NCI-H2029 (cell line): Measurements from ENCODE around the gene MYO7A.

Experiments used
- DNase-seq: peaks from one replicate; lab custom pipeline; 2025; lab: John Stamatoyannopoulos, UW

The MYO7A gene

GRCh38 chr11:77129069-77129841, 1.2 kb downstream of the MYO7A start:
- DNase-seq, result no peak

DNA sequence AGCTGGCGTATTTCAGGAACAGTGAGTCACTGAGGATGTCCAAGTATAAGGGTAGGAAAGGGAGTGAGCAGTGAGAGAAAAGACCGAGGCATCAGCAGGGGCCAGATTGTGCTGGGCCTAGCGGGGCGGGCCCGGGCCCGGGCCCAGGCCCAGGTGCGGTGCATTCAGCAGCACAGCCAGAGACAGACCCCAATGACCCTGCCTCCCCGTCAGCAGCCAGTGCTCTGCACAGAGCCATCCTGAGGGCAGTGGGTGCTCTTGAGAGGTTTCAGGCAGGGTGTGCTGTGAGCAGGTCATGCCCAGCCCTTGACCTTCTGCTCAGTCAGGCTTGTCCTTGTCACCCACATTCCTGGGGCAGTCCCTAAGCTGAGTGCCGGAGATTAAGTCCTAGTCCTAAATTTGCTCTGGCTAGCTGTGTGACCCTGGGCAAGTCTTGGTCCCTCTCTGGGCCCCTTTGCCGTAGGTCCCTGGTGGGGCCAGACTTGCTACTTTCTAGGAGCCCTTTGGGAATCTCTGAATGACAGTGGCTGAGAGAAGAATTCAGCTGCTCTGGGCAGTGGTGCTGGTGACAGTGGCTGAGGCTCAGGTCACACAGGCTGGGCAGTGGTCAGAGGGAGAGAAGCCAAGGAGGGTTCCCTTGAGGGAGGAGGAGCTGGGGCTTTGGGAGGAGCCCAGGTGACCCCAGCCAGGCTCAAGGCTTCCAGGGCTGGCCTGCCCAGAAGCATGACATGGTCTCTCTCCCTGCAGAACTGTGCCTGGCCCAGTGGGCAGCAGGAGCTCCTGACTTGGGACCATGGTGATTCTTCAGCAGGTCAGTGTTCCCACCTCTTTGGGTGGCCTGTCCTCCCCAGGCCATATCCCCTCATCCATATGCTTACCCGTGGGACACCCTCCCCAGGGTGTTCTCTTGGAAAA, 2.1 kb downstream of the MYO7A start:
- no peak for DNase-seq

- no peak for DNase-seq
Observed at GRCh38 chr11:77130763-77131513, 2.9 kb downstream of the MYO7A start.

DNA sequence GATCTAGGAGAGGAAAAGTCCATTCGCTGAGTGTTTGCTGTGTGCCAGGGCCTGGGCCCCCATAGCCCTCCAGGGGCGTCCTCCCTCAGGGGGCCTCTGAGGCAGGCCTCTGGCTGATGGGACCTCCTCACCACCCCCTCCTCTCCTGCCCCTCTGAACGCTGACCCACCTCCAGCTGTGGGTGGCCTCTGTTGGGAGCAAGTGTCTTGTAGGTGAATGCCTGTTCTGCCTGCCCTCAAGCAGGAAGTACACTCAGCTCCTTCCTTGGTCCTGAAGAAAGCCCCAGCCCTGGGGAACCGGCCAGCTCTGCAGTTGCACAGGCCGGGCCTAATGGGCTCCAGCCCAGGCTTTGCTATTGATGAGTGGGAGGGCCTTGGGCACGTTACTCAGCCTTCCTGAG, 3.5 kb downstream of the MYO7A start:
- DNase-seq, result no peak

GRCh38 chr11:77135069-77135468, 7.0 kb downstream of the MYO7A start:
- DNase-seq, result no peak

GRCh38 chr11:77136074-77136473, 8.0 kb downstream of the MYO7A start:
- no peak for DNase-seq

DNA sequence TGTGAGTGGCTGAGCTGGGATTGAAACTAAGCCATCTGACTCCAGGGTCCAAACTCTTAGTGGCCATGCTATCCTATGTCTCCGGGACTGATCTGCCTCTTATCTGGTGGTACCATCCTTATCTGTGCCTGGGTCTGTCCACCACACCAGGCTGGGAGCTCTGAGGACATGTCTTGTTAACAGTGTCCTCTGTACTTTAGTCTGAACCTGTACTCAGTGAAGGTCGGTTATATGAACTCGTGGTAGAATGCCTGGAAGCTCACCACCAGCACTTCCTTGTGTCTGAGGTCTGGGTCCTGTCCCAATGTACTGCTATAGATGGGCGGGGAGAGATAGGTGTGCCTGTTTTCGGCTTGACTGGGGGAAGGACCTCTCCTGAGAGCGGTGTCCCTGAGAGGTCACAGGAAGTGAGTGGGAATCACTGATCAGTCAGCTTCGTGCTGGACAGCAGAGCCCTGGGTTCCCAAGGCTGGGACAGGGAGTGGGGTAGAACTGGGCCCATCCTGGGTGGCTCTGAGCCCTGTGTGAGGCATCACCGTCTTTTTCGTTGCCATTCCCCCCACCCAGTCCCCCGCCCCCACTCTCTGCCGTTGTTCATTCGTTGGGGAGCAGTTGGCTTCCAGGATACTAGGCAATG, 8.9 kb downstream of the MYO7A start:
- DNase-seq, result no peak

DNA sequence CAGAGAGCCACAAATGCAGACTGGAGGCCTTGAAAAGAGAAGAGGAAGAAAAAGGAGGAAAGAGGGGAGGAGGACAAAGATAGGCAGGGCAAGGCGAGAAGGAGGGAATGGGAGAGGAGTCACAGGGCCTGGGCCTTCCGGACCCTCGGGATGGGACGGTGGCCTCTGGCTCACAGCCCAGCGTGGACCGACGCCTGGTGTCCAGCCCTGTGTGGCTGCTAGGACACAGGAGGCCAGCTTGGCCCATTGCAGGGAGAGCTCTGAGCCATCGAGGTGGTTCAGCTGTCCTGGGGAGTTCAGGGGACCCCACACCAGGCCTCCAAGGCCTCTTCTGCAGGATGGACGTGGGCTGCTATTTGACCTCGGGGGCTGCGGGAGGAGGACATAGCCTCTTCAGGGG, 9.4 kb downstream of the MYO7A start:
- no peak for DNase-seq

GRCh38 chr11:77138106-77138649, 10.1 kb downstream of the MYO7A start:
- DNase-seq, result no peak

- DNase-seq, result no peak
Observed at GRCh38 chr11:77139201-77139600, 11.2 kb downstream of the MYO7A start.

GRCh38 chr11:77140231-77140851, 12.3 kb downstream of the MYO7A start:
- DNase-seq, result no peak

DNA sequence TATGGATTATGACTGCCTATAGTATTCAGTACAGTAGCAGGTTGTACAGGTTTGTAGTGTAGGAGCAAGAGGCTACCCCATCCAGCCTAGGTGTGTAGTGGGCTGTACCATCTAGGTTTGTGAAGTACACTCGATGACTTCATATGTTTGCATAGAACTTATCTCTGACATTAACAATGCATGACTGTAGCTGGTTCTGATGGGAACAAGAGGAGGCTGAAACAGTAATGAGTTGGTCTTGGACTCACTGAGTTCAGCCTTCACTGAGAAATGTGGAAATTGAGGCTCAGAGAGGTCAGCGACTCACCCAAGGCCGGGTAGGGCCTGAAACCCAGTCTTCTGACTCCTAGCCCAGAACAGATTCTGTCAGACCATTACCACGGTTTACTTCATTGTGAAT, 13.0 kb downstream of the MYO7A start:
- DNase-seq, result peak; percentile 95

GRCh38 chr11:77141475-77141874, 13.4 kb downstream of the MYO7A start:
- no peak for DNase-seq

DNA sequence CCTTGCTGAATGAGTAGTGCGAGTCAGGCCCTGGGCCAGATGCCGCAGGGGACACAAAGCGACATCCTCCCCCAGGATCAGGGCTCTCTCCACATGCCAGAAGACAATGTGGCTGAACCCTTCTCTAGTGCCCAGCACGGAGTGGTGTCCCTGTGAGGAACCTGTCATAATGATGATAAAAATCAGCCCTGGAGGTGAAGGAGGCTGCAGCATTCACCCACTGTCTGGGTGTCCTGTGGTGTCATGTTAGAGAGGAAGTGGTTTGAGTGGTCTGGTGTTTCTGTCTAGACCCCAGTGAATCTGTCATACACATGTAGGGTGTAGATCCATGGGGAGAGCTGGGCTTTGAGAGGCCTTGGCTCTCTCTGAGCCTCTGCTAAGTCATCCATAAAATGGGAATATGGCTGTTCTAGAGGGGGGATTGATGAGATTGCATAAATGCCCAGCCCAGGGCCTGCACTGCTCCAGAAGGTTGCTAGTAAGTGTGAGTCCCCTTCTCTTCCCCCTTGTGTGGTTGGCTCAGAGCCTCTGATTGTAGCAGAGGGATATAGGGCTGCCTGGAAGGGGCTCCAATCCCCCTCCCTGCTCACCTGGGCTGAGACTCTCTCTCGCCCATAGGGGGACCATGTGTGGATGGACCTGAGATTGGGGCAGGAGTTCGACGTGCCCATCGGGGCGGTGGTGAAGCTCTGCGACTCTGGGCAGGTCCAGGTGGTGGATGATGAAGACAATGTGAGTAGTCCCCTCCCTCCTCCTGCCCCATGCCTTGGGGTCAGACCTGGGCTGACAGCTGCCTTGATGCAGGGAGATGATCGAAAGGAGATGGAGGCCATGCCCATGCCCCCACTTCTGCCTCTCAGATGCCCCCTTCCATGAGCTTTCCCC, 14.3 kb downstream of the MYO7A start:
- DNase-seq, result no peak

DNA sequence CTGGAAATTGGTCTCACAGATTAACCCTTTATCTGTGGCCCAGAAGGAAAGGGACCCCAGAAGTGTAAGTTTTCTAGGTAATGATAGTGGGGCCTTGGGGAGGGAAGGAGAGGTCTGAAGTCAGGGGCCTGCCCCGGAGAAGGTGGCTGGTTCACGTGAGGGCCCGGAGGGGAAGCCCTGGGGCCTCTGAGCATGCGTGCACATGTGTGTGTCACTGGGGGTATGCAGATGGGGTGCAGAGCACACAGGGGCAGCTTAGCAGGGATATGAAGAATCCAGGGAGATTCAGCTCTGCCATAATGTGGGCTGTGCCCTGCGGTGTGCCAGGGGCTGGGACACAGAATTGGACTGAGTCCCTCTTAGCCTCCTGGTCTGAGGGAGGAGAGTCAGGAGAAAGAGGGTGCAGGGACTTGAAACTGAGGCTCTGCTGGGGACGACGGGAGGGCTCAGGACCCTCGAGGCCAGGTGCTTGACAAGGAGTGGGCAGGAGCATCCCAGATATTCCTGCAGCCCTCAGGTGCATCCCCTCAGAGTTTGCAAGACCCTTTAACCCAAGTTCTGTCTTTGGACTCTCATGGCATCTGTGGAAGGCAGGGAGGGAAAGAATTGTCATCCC, 15.5 kb downstream of the MYO7A start:
- no peak for DNase-seq

DNA sequence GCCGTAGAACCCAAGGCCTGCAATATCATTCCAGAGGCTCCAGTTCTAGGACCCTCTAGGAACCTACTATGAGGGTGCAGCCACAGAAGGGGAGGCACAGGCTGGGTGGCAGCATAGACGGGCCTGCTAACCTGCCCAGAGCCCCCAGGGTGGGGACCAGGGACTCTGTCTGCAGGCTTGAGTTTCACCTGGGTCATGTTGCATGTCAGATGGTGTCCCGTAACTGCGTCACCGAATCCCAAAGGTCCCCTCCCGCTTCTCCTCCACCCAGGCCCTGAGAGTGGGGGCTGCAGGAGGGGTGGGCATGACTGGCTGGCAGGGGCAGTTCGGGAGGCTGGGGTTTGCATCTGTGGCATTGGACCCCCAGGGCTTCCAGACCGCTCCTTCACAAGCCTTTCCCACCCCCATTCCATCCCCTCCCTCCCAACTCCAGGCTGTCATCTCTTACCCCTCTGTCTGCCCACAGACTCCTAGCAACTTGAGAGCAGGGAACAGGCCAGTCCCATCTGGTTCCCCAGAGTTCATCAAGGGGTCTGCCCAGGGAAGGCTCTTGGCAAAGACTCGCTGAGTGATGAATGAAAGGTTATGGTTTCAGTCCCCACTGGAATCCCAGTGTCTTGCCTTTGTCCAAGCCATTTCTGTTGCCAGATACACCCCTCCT, 16.3 kb downstream of the MYO7A start:
- no peak for DNase-seq

DNA sequence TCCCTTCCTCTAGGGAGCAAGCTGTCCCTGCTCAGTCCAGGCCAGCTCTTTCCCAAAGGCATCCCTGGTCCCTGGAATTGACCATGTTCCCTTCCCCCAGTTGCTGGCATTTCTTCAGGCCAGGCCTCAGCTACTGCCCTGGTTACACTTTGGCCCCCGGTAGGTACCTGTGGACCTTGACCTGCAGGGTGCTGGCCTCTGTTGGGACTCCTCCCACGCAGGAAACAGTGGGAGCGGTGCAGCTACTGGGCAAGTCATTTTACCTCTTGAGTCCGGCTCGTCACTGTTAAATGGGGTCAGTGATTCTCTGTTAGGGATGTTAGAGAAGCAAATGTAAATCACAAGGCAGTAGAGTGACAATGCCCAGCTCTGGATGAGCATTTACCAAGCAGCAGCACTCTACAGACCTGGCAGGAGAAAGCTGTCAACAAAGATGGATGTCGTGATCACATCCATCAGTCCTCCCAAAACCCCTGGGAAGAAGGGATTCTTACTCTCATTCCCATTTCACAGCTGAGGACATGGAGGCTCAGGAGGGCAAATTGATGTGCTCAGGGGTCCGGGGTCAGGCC, 16.9 kb downstream of the MYO7A start:
- DNase-seq, result no peak

DNA sequence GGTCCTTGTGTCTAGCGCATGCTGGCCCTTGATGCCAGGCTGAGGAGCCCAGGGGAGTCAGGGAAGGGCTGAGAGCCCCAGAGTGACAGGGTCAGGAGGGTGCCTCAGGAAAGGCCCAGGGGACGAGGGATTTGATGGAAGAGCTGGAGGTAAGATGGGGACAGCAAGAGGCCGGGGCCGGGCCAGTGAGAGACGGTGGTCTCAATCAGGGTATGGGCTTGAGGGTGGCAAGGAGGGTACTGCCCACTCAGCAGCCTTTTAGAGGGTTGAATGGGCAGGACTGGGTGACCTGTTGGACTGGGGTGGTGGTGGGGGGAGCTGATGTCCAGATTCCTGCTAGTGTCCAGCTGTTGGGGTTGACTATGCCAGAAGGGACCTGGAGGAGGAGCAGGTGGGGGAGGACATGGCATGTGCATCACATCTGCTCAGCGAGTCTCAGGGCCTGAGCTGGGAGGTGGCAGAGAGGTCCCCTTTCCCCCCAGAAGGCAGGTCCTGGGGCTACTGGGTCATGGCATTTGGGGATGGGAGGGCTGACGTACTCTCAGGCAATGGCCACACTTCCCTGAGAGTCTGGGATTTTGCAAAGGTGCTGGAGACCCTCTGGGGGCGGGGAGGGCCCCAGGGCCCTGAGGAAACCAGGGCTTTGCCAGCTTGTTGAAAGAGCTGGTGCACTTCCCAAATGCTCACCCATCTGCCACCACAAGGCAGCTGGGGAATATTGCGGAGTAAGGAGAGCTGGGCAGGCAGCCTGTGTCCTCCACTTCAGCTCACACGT, 18.4 kb downstream of the MYO7A start:
- DNase-seq, result no peak
